ENCODE measurements around the gene HECTD1.
A peak's percentile ranks its signal among the peaks of the same experiment; 100 is the strongest.
"Not testable (repeated sequence)": the region's sequence is repeated elsewhere in the genome, so short reads cannot be mapped to it uniquely, and the experiment has no call there.

The HECTD1 gene

GRCh38 chr14:31190219-31190603 is 17.4 kb downstream of the HECTD1 start:
- no peak overlapping the region for H3K9ac ChIP-seq (ENCODE audit: low read length)
- peaks cover 7 to 10% of the 10 kb centered on the region in 2 experiments for H3K36me3 ChIP-seq (ENCODE audit: control insufficient read depth in 1 of 2, insufficient read depth in 2 of 2, low read length in 2 of 2)
- no peak overlapping the region for H4K91ac ChIP-seq (ENCODE audit: low read depth, low read length)
- no peak overlapping the region for H2BK5ac ChIP-seq (ENCODE audit: low read depth, low read length, poor library complexity)
- no peak overlapping the region for H4K12ac ChIP-seq (ENCODE audit: low read depth, low read length)
- H3K4me2 ChIP-seq (ENCODE audit: low read length): no peak overlapping the region
- H3K4ac ChIP-seq (ENCODE audit: low read depth, low read length): no peak overlapping the region
- no peak overlapping the region for H2AFZ ChIP-seq (ENCODE audit: insufficient read depth, low read length, poor library complexity)
- no peak overlapping the region for H2AK5ac ChIP-seq (ENCODE audit: low read length)
- H2BK120ac ChIP-seq (ENCODE audit: insufficient read depth, low read length, poor library complexity): no peak overlapping the region
- H3K9me3 ChIP-seq (ENCODE audit: insufficient read depth, low read depth, low read length): no peaks in the 10 kb centered on the region
- no peak overlapping the region for H3K14ac ChIP-seq (ENCODE audit: low read length)
- H3K4me3 ChIP-seq (ENCODE audit: low read depth, low read length): no peak overlapping the region
- DNase-seq: no peak
- H3K79me2 ChIP-seq (ENCODE audit: control insufficient read depth, insufficient read depth, low read length, poor library complexity): peaks cover 10% of the 10 kb centered on the region
- H2BK12ac ChIP-seq (ENCODE audit: low read length): no peak overlapping the region
- no peaks in the 10 kb centered on the region for H3K27me3 ChIP-seq (ENCODE audit: insufficient read depth, low read length)
- no peak overlapping the region for H3K23ac ChIP-seq (ENCODE audit: low read length)
- no CpG with 5 or more reads among the region's 3 CpGs for WGBS (ENCODE audit: extremely low coverage, insufficient coverage, insufficient read length)
- H4K8ac ChIP-seq (ENCODE audit: low read depth, low read length): no peak overlapping the region
- no peaks in the 10 kb centered on the region for H3K4me1 ChIP-seq (ENCODE audit: control insufficient read depth in 1 of 2, insufficient read depth in 2 of 2, low read length in 2 of 2)
- H3K18ac ChIP-seq (ENCODE audit: low read length): no peak overlapping the region
- H3K27ac ChIP-seq (ENCODE audit: low read depth, low read length): no peak overlapping the region
- H3K79me1 ChIP-seq (ENCODE audit: low read length): no peaks in the 10 kb centered on the region

GRCh38 chr14:31189346-31190218 is 18.0 kb downstream of the HECTD1 start:
- H3K18ac ChIP-seq (ENCODE audit: low read length): no peak overlapping the region
- no peak overlapping the region for H4K12ac ChIP-seq (ENCODE audit: low read depth, low read length)
- H3K27ac ChIP-seq (ENCODE audit: low read depth, low read length): no peak overlapping the region
- H4K91ac ChIP-seq (ENCODE audit: low read depth, low read length): no peak overlapping the region
- H3K4me3 ChIP-seq (ENCODE audit: low read depth, low read length): no peak overlapping the region
- no peak overlapping the region for H2AFZ ChIP-seq (ENCODE audit: insufficient read depth, low read length, poor library complexity)
- no peak overlapping the region for H3K4ac ChIP-seq (ENCODE audit: low read depth, low read length)
- no peaks in the 10 kb centered on the region for H3K4me1 ChIP-seq (ENCODE audit: control insufficient read depth in 1 of 2, insufficient read depth in 2 of 2, low read length in 2 of 2)
- DNase-seq: peak in 1 of 2 donors; percentile 50
- H3K23ac ChIP-seq (ENCODE audit: low read length): no peak overlapping the region
- H3K27me3 ChIP-seq (ENCODE audit: insufficient read depth, low read length): no peaks in the 10 kb centered on the region
- H2BK120ac ChIP-seq (ENCODE audit: insufficient read depth, low read length, poor library complexity): no peak overlapping the region
- H4K8ac ChIP-seq (ENCODE audit: low read depth, low read length): no peak overlapping the region
- H3K36me3 ChIP-seq (ENCODE audit: control insufficient read depth in 1 of 2, insufficient read depth in 2 of 2, low read length in 2 of 2): peaks cover 9 to 10% of the 10 kb centered on the region in 2 experiments
- no peak overlapping the region for H3K9ac ChIP-seq (ENCODE audit: low read length)
- H3K14ac ChIP-seq (ENCODE audit: low read length): no peak overlapping the region
- no CpG with 5 or more reads among the region's 5 CpGs for WGBS (ENCODE audit: extremely low coverage, insufficient coverage, insufficient read length)
- no peaks in the 10 kb centered on the region for H3K79me1 ChIP-seq (ENCODE audit: low read length)
- no peak overlapping the region for H3K4me2 ChIP-seq (ENCODE audit: low read length)
- no peaks in the 10 kb centered on the region for H3K9me3 ChIP-seq (ENCODE audit: insufficient read depth, low read depth, low read length)
- H2BK12ac ChIP-seq (ENCODE audit: low read length): no peak overlapping the region
- H2AK5ac ChIP-seq (ENCODE audit: low read length): no peak overlapping the region
- H3K79me2 ChIP-seq (ENCODE audit: control insufficient read depth, insufficient read depth, low read length, poor library complexity): peaks cover 10% of the 10 kb centered on the region
- H2BK5ac ChIP-seq (ENCODE audit: low read depth, low read length, poor library complexity): no peak overlapping the region

GRCh38 chr14:31188744-31189143 is 18.8 kb downstream of the HECTD1 start:
- WGBS (ENCODE audit: extremely low coverage, insufficient coverage, insufficient read length): no CpG with 5 or more reads among the region's 1 CpG
- H3K27ac ChIP-seq (ENCODE audit: low read depth, low read length): no peak overlapping the region
- no peaks in the 10 kb centered on the region for H3K79me1 ChIP-seq (ENCODE audit: low read length)

GRCh38 chr14:31182016-31182415 is 25.6 kb downstream of the HECTD1 start:
- WGBS (ENCODE audit: extremely low coverage, insufficient coverage, insufficient read length): no CpG with 5 or more reads among the region's 6 CpGs

More at GRCh38 chr14:31188744-31189143, 18.8 kb downstream of the HECTD1 start:
- no peak overlapping the region for H3K9ac ChIP-seq (ENCODE audit: low read length)
- peaks cover 9 to 10% of the 10 kb centered on the region in 2 experiments for H3K36me3 ChIP-seq (ENCODE audit: control insufficient read depth in 1 of 2, insufficient read depth in 2 of 2, low read length in 2 of 2)
- no peak overlapping the region for H2AK5ac ChIP-seq (ENCODE audit: low read length)
- peak overlapping the region; percentile 29 for H3K4ac ChIP-seq (ENCODE audit: low read depth, low read length)
- H2AFZ ChIP-seq (ENCODE audit: insufficient read depth, low read length, poor library complexity): no peak overlapping the region
- H3K14ac ChIP-seq (ENCODE audit: low read length): no peak overlapping the region
- H3K27me3 ChIP-seq (ENCODE audit: insufficient read depth, low read length): no peaks in the 10 kb centered on the region
- H3K9me3 ChIP-seq (ENCODE audit: insufficient read depth, low read depth, low read length): no peaks in the 10 kb centered on the region
- H3K4me3 ChIP-seq (ENCODE audit: low read depth, low read length): no peak overlapping the region
- no peak overlapping the region for H2BK5ac ChIP-seq (ENCODE audit: low read depth, low read length, poor library complexity)
- no peak overlapping the region for H3K23ac ChIP-seq (ENCODE audit: low read length)
- H3K4me1 ChIP-seq (ENCODE audit: control insufficient read depth in 1 of 2, insufficient read depth in 2 of 2, low read length in 2 of 2): no peaks in the 10 kb centered on the region
- no peak overlapping the region for H2BK12ac ChIP-seq (ENCODE audit: low read length)
- H3K18ac ChIP-seq (ENCODE audit: low read length): no peak overlapping the region
- no peak overlapping the region for H3K4me2 ChIP-seq (ENCODE audit: low read length)
- no peak overlapping the region for H4K12ac ChIP-seq (ENCODE audit: low read depth, low read length)
- DNase-seq: no peak
- H2BK120ac ChIP-seq (ENCODE audit: insufficient read depth, low read length, poor library complexity): no peak overlapping the region
- no peak overlapping the region for H4K91ac ChIP-seq (ENCODE audit: low read depth, low read length)
- peaks cover 10% of the 10 kb centered on the region for H3K79me2 ChIP-seq (ENCODE audit: control insufficient read depth, insufficient read depth, low read length, poor library complexity)
- H4K8ac ChIP-seq (ENCODE audit: low read depth, low read length): no peak overlapping the region

More at GRCh38 chr14:31182016-31182415, 25.6 kb downstream of the HECTD1 start:
- peaks cover 7 to 18% of the 10 kb centered on the region in 2 experiments for H3K36me3 ChIP-seq (ENCODE audit: control insufficient read depth in 1 of 2, insufficient read depth in 2 of 2, low read length in 2 of 2)
- H2AFZ ChIP-seq (ENCODE audit: insufficient read depth, low read length, poor library complexity); H4K12ac ChIP-seq (ENCODE audit: low read depth, low read length); H3K79me2 ChIP-seq (ENCODE audit: control insufficient read depth, insufficient read depth, low read length, poor library complexity); H3K14ac ChIP-seq (ENCODE audit: low read length); H2BK12ac ChIP-seq (ENCODE audit: low read length); H3K27me3 ChIP-seq (ENCODE audit: insufficient read depth, low read length); H3K79me1 ChIP-seq (ENCODE audit: low read length); H3K9me3 ChIP-seq (ENCODE audit: insufficient read depth, low read depth, low read length); H2AK5ac ChIP-seq (ENCODE audit: low read length); H4K8ac ChIP-seq (ENCODE audit: low read depth, low read length); H3K4me2 ChIP-seq (ENCODE audit: low read length); H3K9ac ChIP-seq (ENCODE audit: low read length); H3K23ac ChIP-seq (ENCODE audit: low read length); DNase-seq; H3K4me3 ChIP-seq (ENCODE audit: low read depth, low read length); H3K4ac ChIP-seq (ENCODE audit: low read depth, low read length); H4K91ac ChIP-seq (ENCODE audit: low read depth, low read length); H2BK5ac ChIP-seq (ENCODE audit: low read depth, low read length, poor library complexity); H3K4me1 ChIP-seq (ENCODE audit: control insufficient read depth in 1 of 2, insufficient read depth in 2 of 2, low read length in 2 of 2); H2BK120ac ChIP-seq (ENCODE audit: insufficient read depth, low read length, poor library complexity); H3K18ac ChIP-seq (ENCODE audit: low read length); H3K27ac ChIP-seq (ENCODE audit: low read depth, low read length): not testable (repeated sequence)
